Lung (tissue), 4 donors: ENCODE data around the gene NDUFA11. TPM values are rescaled to one million over a fixed set of nuclear protein-coding genes. Genes with fewer than 3 reads are reported as not detected.

ENCODE experiments used
- polyA plus RNA-seq, 2 donors: library from polyadenylated mRNA; stranded (reverse); fragments of 200-250 nt; gene quantifications; one replicate each; pipeline ENCODE4 v1.2.1, GENCODE V29; 2013
- total RNA-seq, 2 donors: library from RNA; depleted of rRNA in 1 of 2; stranded (reverse); fragments of >200 nt in 1 of 2; gene quantifications; one replicate each; pipeline ENCODE4 v1.2.1, GENCODE V29; 2014 to 2021
- donor health status: Bipolar disorder and iron deficiency.
- donor health status: healthy.
- donor health status: DM: yes; HTN: yes; CAD: no.

Gene NDUFA11
- total and polyA plus RNA-seq, 4 donors, result 52.5 to 344 (median 278) TPM

Other genes starting within 250 kb of the NDUFA11 start
- gene MICOS13, start 223.3 kb downstream of the NDUFA11 start, total RNA-seq, result 10 to 100 TPM; 26.6 to 78.2 TPM
- 100 to 1,000 TPM in 1 of 2 donors, 10 to 100 TPM in 1; 77.1 to 184 TPM for gene MICOS13, start 223.3 kb downstream of the NDUFA11 start, polyA plus RNA-seq
- gene HSD11B1L, start 222.8 kb downstream of the NDUFA11 start, total RNA-seq, result 10 to 100 TPM in 1 of 2 donors, 1 to 10 TPM in 1; 8.2 to 10.3 TPM
- gene HSD11B1L, start 222.8 kb downstream of the NDUFA11 start, polyA plus RNA-seq, result 10 to 100 TPM in 1 of 2 donors, 1 to 10 TPM in 1; 7.5 to 12.2 TPM
- gene RPL36, start 213.5 kb downstream of the NDUFA11 start, total RNA-seq, result 100 to 1,000 TPM; 309 to 612 TPM
- gene RPL36, start 213.5 kb downstream of the NDUFA11 start, polyA plus RNA-seq, result 1,000 to 10,000 TPM in 1 of 2 donors, 100 to 1,000 TPM in 1; 793 to 1,934 TPM
- 10 to 100 TPM; 41.0 to 89.6 TPM for gene LONP1, start 183.6 kb downstream of the NDUFA11 start, total RNA-seq
- 10 to 100 TPM; 63.0 to 75.0 TPM for gene LONP1, start 183.6 kb downstream of the NDUFA11 start, polyA plus RNA-seq
- 10 to 100 TPM in 1 of 2 donors, 1 to 10 TPM in 1; 8.2 to 10.0 TPM for gene CATSPERD, start 183.2 kb downstream of the NDUFA11 start, total RNA-seq
- gene CATSPERD, start 183.2 kb downstream of the NDUFA11 start, polyA plus RNA-seq, result 10 to 100 TPM in 1 of 2 donors, 1 to 10 TPM in 1; 8.4 to 11.3 TPM
- 1 to 10 TPM in 1 of 2 donors, under 1 TPM in 1; 0.20 to 6.1 TPM for gene PRR22, start 119.0 kb downstream of the NDUFA11 start, total RNA-seq
- 1 to 10 TPM; 2.6 to 6.8 TPM for gene PRR22, start 119.0 kb downstream of the NDUFA11 start, polyA plus RNA-seq
- 10 to 100 TPM; 18.5 to 47.0 TPM for gene DUS3L, start 112.6 kb downstream of the NDUFA11 start, total RNA-seq
- 10 to 100 TPM; 32.7 to 40.8 TPM for gene DUS3L, start 112.6 kb downstream of the NDUFA11 start, polyA plus RNA-seq
- 1 to 10 TPM in 1 of 2 donors, under 1 TPM in 1; 0.23 to 3.3 TPM for gene NRTN, start 98.7 kb downstream of the NDUFA11 start, total RNA-seq
- 1 to 10 TPM; 1.2 to 1.7 TPM for gene NRTN, start 98.7 kb downstream of the NDUFA11 start, polyA plus RNA-seq
- 1 to 10 TPM in 1 of 2 donors, not detected in 1; 1.9 TPM for gene FUT6, start 64.1 kb downstream of the NDUFA11 start, total RNA-seq
- gene FUT6, start 64.1 kb downstream of the NDUFA11 start, polyA plus RNA-seq, result 1 to 10 TPM in 1 of 2 donors, under 1 TPM in 1; 0.67 to 2.6 TPM
- 10 to 100 TPM in 1 of 2 donors, 1 to 10 TPM in 1; 1.5 to 31.4 TPM for gene FUT3, start 52.3 kb downstream of the NDUFA11 start, total RNA-seq
- 10 to 100 TPM; 11.3 to 25.1 TPM for gene FUT3, start 52.3 kb downstream of the NDUFA11 start, polyA plus RNA-seq
- gene FUT5, start 33.2 kb downstream of the NDUFA11 start, total RNA-seq, result not detected
- gene FUT5, start 33.2 kb downstream of the NDUFA11 start, polyA plus RNA-seq, result not detected
- gene VMAC, start 1.1 kb upstream of the NDUFA11 start, total RNA-seq, result 1 to 10 TPM; 6.3 to 7.2 TPM
- gene VMAC, start 1.1 kb upstream of the NDUFA11 start, polyA plus RNA-seq, result 1 to 10 TPM; 3.3 to 5.0 TPM
- gene CAPS, start 10.5 kb upstream of the NDUFA11 start, total RNA-seq, result 100 to 1,000 TPM; 333 to 360 TPM
- 100 to 1,000 TPM in 1 of 2 donors, 10 to 100 TPM in 1; 90.2 to 113 TPM for gene CAPS, start 10.5 kb upstream of the NDUFA11 start, polyA plus RNA-seq
- gene RANBP3, start 74.3 kb upstream of the NDUFA11 start, total RNA-seq, result 10 to 100 TPM; 60.4 to 67.7 TPM
- gene RANBP3, start 74.3 kb upstream of the NDUFA11 start, polyA plus RNA-seq, result 10 to 100 TPM; 33.6 to 49.4 TPM
- 10 to 100 TPM; 22.6 to 54.2 TPM for gene RFX2, start 206.7 kb upstream of the NDUFA11 start, total RNA-seq
- gene RFX2, start 206.7 kb upstream of the NDUFA11 start, polyA plus RNA-seq, result 10 to 100 TPM; 13.1 to 17.3 TPM
- gene ACSBG2, start 231.9 kb upstream of the NDUFA11 start, total RNA-seq, result under 1 TPM in 1 of 2 donors, not detected in 1; 0.12 TPM
- gene ACSBG2, start 231.9 kb upstream of the NDUFA11 start, polyA plus RNA-seq, result under 1 TPM in 1 of 2 donors, not detected in 1; 0.12 TPM